GM12864 (cell line): ENCODE data around the gene ELAC2.

Experiments used
- DNase-seq: peaks from one replicate; pipeline ENCODE4 v3.0.0-alpha.2; 2011; ENCODE audit warnings: low read depth
- H3K4me3 ChIP-seq: 2 replicates; pipeline ENCODE4 v1.5.1; 2011; ENCODE audit warnings: mild to moderate bottlenecking, low read depth, low read length, control low read depth
- CTCF ChIP-seq: IDR thresholded peaks from 2 replicates; pipeline ENCODE4 v1.5.1; 2011; ENCODE audit warnings: low read depth, mild to moderate bottlenecking, moderate library complexity, low read length, control low read depth, inconsistent platforms; ENCODE audit errors: missing control alignments

The ELAC2 gene

GRCh38 chr17:12964840-12965239 is 53.0 kb downstream of the ELAC2 start:
- DNase-seq = no peak
- TF ChIP-seq CTCF = no peak
- no peak overlapping the region for H3K4me3 ChIP-seq

- no peak for DNase-seq
- no peak overlapping the region for H3K4me3 ChIP-seq
- TF ChIP-seq CTCF = no peak
These were observed 53.7 kb downstream of the ELAC2 start for GRCh38 chr17:12964162-12964561.

GRCh38 chr17:12963505-12963904 is 54.3 kb downstream of the ELAC2 start:
- H3K4me3 ChIP-seq = no peak overlapping the region
- DNase-seq = no peak
- no peak for TF ChIP-seq CTCF

GRCh38 chr17:12961655-12962054 is 56.2 kb downstream of the ELAC2 start:
- no peak for DNase-seq
- TF ChIP-seq CTCF = no peak
- no peak overlapping the region for H3K4me3 ChIP-seq

- no peak for TF ChIP-seq CTCF
- no peak for DNase-seq
- no peak overlapping the region for H3K4me3 ChIP-seq
These were observed 58.4 kb downstream of the ELAC2 start for GRCh38 chr17:12959441-12959840.

- no peak overlapping the region for H3K4me3 ChIP-seq
- no peak for TF ChIP-seq CTCF
- no peak for DNase-seq
These were observed 59.0 kb downstream of the ELAC2 start for GRCh38 chr17:12958786-12959185.

GRCh38 chr17:12955521-12955920 is 62.3 kb downstream of the ELAC2 start:
- DNase-seq = no peak
- no peak for TF ChIP-seq CTCF
- no peak overlapping the region for H3K4me3 ChIP-seq
